ENCODE measurements around the gene CACNA2D2.

DNA sequence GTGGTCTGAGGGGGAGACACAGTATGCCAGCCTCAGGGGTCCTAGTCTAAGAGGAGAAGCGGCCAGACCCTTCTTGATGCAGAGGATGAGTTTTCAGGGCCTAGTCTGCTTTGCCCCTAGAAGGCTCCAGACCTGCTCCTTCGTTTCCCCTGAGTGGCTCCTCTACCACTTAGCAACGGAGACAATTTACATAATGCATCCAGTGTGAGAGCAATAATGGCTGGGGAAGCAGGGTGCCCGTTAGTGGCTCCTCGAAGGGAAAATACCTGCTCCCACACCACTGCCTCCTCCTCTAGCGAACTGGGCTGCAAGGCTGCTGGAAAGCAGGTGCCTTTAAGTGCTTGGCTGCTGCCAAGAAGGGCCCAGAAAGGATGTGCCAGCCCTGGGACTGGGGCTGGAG is 38.9 kb downstream of the CACNA2D2 start:
- TF ChIP-seq, protein P1, sequence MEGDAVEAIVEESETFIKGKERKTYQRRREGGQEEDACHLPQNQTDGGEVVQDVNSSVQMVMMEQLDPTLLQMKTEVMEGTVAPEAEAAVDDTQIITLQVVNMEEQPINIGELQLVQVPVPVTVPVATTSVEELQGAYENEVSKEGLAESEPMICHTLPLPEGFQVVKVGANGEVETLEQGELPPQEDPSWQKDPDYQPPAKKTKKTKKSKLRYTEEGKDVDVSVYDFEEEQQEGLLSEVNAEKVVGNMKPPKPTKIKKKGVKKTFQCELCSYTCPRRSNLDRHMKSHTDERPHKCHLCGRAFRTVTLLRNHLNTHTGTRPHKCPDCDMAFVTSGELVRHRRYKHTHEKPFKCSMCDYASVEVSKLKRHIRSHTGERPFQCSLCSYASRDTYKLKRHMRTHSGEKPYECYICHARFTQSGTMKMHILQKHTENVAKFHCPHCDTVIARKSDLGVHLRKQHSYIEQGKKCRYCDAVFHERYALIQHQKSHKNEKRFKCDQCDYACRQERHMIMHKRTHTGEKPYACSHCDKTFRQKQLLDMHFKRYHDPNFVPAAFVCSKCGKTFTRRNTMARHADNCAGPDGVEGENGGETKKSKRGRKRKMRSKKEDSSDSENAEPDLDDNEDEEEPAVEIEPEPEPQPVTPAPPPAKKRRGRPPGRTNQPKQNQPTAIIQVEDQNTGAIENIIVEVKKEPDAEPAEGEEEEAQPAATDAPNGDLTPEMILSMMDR (IDR thresholded peaks at IDR 0.05; ENCODE audit: low read length): no peak
- TF ChIP-seq EZH2 (IDR thresholded peaks at IDR 0.05; ENCODE audit: borderline replicate concordance, low read length): no peak

All from OCI-LY1 (cell line).